C4-2B (cell line): ENCODE results near the gene DIMT1.

Experiments used
- H3K27ac ChIP-seq: fragments of 450-650 bp; 2 replicates; pipeline ENCODE4 v1.5.1; 2017
- ZFX ChIP-seq: fragments of 450-650 bp; IDR thresholded peaks from 2 replicates; pipeline ENCODE4 v1.6.1; 2017
- TF ChIP-seq, protein P1 (sequence below): fragments of 450-650 bp; conservative IDR thresholded peaks from 2 replicates; pipeline ENCODE4 v1.5.1; 2017; ENCODE audit warnings: mild to moderate bottlenecking

Gene DIMT1

DNA sequence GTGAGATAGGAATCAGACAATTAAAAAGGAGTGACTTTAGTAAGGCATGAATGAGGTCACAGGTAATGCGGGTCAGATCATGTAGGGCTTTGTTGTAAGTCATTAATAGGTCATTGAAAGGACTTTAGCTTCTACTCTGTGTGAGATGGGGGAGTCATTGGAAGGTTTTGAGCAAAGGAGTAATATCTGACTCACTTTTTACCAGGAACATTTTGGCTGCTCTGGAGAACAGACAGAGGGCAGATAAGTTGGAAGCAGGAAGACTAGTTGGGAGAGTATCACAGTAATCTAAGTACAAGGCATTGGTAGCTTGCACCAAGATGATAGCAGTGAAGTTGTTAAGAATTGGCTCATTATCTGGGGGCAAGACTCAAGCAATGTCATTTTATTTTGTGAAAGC is 60.3 kb downstream of the DIMT1 start:
- no peak overlapping the region for H3K27ac ChIP-seq
- TF ChIP-seq, protein P1, sequence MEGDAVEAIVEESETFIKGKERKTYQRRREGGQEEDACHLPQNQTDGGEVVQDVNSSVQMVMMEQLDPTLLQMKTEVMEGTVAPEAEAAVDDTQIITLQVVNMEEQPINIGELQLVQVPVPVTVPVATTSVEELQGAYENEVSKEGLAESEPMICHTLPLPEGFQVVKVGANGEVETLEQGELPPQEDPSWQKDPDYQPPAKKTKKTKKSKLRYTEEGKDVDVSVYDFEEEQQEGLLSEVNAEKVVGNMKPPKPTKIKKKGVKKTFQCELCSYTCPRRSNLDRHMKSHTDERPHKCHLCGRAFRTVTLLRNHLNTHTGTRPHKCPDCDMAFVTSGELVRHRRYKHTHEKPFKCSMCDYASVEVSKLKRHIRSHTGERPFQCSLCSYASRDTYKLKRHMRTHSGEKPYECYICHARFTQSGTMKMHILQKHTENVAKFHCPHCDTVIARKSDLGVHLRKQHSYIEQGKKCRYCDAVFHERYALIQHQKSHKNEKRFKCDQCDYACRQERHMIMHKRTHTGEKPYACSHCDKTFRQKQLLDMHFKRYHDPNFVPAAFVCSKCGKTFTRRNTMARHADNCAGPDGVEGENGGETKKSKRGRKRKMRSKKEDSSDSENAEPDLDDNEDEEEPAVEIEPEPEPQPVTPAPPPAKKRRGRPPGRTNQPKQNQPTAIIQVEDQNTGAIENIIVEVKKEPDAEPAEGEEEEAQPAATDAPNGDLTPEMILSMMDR: no peak
- TF ChIP-seq ZFX: no peak

DNA sequence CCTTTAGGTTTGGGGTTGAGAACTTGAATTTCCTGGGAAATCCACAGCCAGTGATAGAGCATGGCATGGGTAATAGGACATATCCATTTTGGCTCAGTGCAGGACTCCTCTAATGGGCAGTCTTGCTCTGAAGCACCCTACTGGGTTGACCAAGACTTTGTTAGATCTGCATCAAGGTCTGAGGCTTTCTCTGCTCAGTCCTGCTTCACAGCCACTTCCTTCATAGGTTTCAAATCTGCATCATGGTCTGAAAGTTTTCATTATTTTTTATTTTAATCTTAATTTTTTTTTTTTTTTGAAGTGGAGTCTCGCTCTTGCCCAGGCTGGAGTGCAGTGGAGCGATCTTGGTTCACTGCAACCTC is 61.2 kb downstream of the DIMT1 start:
- TF ChIP-seq, protein P1: no peak
- TF ChIP-seq ZFX: no peak
- no peak overlapping the region for H3K27ac ChIP-seq

DNA sequence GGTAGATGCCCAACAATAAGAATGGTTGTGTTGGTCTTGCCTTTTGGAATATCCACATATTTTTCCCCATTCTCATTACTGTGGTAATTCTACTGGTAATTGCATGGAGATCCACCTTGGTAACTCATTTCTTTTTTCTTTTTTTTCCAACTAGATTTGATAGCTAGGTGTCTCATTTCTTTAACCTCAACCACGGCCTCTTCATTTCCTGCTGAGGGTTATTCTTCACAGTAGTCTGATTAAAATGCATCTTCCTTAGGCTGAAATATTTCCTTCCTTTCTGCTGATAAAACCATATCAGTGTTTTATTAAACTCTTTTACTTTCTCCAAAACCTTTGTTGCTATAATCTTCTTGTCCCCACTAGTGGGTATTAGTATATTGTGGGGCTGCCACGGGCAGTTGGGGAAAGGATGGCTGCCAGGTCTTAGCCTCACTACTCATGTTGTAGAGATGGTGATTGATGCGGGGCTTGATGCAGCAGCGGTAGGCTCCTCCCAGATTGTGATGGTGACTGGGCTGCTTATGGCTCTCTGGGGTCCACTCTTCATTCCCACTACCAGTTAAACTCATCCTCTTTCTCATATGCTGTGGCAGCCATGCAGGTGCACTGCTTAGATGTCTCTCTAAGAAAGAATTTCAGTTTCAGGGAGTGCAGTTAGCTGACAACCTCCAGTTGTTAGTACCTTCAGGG is 61.8 kb downstream of the DIMT1 start:
- TF ChIP-seq ZFX: no peak
- TF ChIP-seq, protein P1: no peak
- H3K27ac ChIP-seq: no peak overlapping the region

DNA sequence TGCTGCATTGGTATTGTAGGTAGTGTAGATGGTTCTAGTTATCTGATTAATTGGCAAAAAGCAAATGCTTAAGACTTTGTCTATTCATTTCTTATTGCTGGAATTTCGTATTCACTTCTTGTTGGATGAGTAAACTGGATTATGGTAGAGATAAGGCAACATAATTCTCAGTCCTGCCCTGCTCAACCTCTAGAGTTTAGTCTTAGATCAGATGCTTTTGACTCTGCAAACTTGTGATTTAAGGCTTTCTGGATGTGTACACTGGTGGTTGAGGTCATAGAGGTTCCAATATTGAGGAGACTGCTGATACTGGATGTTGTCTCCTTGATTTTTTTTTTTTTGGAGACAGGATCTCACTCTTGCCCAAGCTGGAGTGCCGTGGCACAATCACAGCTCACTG is 62.7 kb downstream of the DIMT1 start:
- no peak for TF ChIP-seq ZFX
- TF ChIP-seq, protein P1: no peak
- H3K27ac ChIP-seq: no peak overlapping the region

DNA sequence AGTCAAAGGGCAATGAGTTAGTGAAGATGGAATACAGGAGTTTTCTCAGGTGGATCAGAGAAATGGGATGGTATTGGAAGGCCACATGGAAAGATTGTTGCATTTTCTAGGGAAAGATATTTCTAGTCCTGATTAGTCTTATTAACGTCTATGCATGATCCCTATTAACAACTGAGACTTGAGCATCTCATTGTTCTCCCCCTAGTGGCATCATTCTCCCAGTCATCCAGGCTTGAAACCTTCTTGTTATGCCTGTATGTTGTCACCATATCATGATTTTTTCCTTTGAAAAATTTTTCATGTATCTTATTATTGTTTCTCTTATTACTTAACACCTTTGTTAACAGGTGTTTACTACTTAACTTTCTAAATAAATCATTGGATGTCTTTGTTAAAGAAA is 63.3 kb downstream of the DIMT1 start:
- H3K27ac ChIP-seq: no peak overlapping the region
- TF ChIP-seq, protein P1: peak; percentile 68
- TF ChIP-seq ZFX: no peak
